Measurements from ENCODE around the gene SLC3A2.

DNA sequence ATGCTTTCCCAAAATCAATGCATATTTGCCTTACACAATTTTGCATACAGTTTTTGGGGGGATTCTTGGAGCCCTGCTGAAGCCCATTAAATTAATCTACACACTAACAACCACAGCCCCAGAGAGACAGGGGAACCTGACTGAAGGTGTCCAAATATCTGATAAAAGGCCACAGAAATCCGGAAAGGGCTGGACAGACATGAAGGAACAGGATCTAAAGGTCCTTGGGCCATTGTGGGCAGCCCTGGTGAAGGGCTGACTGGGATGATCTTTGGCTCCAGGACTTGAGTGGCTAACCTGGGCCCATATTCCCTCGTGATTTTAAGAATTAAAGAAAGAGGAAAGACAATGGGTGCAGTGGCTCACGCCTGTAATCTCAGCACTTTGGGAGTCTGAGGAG lies 34.5 kb upstream of the SLC3A2 start:
- TF ChIP-seq FOXA1 (IDR thresholded peaks at IDR 0.05) (no peak), JUND (IDR thresholded peaks at IDR 0.05) (no peak), TAF1 (conservative IDR thresholded peaks at IDR 0.05) (no peak), RXRA (IDR thresholded peaks at IDR 0.05) (no peak), MAX (IDR thresholded peaks at IDR 0.05) (no peak), RAD21 (IDR thresholded peaks at IDR 0.05) (no peak), SP1 (IDR thresholded peaks at IDR 0.05) (no peak), GABPA (IDR thresholded peaks at IDR 0.05 in 1 of 2, conservative IDR thresholded peaks at IDR 0.05 in 1 of 2) (no peak), YY1 (IDR thresholded peaks at IDR 0.05) (no peak)
- TF ChIP-seq, protein P1, sequence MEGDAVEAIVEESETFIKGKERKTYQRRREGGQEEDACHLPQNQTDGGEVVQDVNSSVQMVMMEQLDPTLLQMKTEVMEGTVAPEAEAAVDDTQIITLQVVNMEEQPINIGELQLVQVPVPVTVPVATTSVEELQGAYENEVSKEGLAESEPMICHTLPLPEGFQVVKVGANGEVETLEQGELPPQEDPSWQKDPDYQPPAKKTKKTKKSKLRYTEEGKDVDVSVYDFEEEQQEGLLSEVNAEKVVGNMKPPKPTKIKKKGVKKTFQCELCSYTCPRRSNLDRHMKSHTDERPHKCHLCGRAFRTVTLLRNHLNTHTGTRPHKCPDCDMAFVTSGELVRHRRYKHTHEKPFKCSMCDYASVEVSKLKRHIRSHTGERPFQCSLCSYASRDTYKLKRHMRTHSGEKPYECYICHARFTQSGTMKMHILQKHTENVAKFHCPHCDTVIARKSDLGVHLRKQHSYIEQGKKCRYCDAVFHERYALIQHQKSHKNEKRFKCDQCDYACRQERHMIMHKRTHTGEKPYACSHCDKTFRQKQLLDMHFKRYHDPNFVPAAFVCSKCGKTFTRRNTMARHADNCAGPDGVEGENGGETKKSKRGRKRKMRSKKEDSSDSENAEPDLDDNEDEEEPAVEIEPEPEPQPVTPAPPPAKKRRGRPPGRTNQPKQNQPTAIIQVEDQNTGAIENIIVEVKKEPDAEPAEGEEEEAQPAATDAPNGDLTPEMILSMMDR (IDR thresholded peaks at IDR 0.05; ENCODE audit: low read depth, low read length, missing input control): no peak
